Erythroblast (primary cell): Measurements from ENCODE around the gene BPIFB2.
"Not testable (repeated sequence)": the region's sequence is repeated elsewhere in the genome, so short reads cannot be mapped to it uniquely, and the experiment has no call there.

Source experiments
- DNase-seq, 2 experiments: peaks; one replicate each; lab custom pipeline; 2025; lab: John Stamatoyannopoulos, UW
- GATA1 ChIP-seq: IDR thresholded peaks from 2 replicates; pipeline ENCODE4 v1.6.1; 2011; ENCODE audit warnings: low read depth, mild to moderate bottlenecking, control low read depth, low read length, moderate library complexity
- POLR2A ChIP-seq: IDR thresholded peaks from 2 replicates; pipeline ENCODE4 v1.6.1; 2011; ENCODE audit warnings: mild to moderate bottlenecking, low read length

Gene BPIFB2

DNA sequence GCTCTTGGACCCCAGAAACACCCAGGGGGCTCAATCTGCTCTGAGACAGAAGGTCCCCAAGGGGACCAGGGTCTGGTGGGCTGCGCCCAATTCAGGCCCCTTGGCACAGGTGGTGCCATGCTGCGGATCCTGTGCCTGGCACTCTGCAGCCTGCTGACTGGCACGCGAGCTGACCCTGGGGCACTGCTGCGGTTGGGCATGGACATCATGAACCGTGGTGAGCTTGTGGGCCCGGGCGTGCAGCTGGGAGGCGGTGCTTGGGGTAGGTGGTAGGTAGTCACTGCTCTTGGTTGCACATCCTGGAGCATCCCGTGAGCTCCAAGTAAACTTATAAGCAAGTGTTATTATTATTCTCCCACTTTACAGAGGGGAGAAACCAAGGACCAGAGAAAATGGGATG is 24.0 kb downstream of the BPIFB2 start, which contains the start of gene BPIFB6:
BPIFB6 (plus strand) TSS at position 118 of the 400 bp plus-strand sequence; CDS start at position 118, 0 bp downstream.
- DNase-seq: no peak
- TF ChIP-seq GATA1: no peak
- no peak for TF ChIP-seq POLR2A

DNA sequence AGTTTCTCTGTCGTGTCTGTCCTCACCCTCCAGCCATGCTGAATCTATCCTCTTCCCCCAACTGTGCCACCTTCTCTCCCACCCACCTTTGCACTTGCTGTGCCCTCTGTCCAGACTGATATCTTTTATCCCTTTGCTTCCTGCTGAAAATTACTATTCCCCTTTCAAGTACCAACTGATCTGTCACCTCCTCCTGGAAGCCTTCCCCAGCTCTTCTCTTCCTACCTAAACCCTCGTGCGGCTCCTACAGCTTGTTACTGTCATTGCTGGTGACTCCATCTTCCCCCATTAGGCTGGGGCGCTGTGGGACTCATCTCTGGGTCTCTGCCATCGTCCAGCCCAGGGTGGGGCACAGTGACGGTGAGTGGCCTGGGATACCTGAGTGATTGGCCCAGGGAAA is 25.1 kb downstream of the BPIFB2 start:
- no peak for TF ChIP-seq GATA1
- no peak for TF ChIP-seq POLR2A
- DNase-seq: no peak

DNA sequence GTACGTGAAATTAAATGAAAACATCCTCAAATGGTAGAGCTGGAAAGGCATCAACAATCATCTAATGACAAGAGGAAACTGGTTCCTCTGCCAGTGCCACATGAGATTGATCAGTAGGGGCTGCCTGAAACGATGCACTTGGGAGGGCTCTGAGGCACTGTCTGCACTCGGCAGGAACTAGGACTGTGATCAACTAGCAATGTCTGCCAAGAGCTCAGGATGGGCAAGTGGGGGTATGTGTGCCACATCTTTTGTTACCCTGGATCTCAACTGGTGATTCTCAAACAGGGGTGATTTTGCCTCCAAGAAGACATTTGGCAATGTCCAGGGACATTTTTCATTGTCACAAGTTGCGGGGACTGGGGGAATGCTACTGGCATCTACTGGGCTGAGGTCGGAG is 25.9 kb downstream of the BPIFB2 start:
- TF ChIP-seq GATA1 (no peak), POLR2A (no peak)
- DNase-seq: no peak

DNA sequence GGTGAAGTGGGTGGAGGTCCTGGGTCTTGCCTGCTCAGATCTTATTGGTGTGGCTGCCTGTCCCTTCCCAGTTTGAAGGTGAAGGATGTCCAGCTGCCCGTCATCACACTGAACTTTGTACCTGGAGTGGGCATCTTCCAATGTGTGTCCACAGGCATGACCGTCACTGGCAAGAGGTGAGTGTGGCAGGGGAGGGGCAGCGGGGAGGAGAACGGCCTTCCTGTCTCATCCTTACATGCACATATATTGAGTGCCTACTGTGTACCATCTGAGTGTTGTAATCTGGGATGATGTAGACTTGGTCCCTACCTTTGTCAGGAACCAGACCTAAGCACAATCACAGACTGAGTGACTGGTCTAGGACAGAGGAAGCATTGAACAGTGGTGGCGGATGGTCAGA is 26.6 kb downstream of the BPIFB2 start:
- TF ChIP-seq GATA1 (no peak), POLR2A (no peak)
- DNase-seq: no peak

DNA sequence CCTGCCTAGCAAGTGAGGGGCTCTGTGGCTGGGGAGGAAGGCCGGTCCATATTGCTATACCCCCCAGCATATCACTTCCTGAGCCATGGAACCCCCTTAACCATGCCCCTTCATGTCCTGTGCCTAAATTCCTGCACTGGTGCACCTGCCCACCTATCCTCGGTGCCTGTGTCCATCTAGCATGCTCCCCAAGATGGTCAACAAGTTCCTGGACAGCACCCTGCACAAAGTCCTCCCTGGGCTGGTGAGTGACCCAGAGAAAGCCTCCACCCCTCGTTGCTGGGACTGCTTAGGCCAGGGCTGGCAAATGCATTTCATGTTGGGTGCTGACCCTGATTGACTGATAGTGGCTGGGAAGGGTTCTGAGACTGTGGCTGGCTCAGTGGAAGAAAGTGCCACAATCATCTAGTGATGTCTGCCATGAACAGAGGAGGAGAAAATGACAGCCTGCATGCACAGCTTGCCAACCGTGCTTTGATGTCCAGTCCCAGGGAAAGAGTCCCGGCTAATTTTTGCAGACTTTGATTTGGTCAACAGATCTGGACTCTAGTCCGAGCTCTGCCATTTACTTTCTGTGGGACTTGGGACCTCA is 27.5 kb downstream of the BPIFB2 start:
- DNase-seq: no peak
- TF ChIP-seq POLR2A (no peak), GATA1 (no peak)

DNA sequence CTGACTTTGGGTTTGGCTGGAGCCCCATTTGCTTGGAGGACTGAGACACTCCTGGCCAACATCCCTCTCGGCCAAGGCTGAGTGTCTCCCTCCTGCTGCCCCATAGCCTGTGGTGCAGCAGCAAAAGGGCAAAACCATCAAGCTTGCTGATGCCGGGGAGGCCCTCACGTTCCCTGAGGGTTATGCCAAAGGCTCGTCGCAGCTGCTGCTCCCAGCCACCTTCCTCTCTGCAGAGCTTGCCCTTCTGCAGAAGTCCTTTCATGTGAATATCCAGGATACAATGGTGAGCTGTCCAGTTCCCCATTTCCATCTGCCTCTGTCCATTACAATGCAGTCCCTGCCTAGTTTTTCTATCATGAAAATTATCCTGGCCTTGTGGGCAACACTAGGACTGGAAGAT is 30.0 kb downstream of the BPIFB2 start:
- DNase-seq: no peak
- no peak for TF ChIP-seq GATA1
- no peak for TF ChIP-seq POLR2A

DNA sequence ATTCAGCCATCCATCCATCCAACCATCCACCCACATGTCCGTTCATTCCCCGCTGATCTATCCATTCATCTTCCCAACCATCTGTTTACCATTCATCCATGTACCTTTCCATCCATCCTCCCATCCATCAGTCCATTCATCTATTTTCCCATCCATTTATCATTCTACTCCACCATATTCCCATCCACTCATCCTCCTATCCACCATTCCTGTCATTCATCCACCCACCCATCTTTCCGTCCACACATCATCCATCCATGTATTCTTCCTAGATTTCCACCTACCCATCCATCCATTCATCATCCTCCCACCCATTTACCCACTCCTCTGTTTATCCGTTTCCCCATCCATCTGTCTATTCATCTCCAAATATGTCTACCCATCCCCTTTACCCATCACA is 30.7 kb downstream of the BPIFB2 start:
- no peak for DNase-seq
- TF ChIP-seq POLR2A (no peak), GATA1 (no peak)

DNA sequence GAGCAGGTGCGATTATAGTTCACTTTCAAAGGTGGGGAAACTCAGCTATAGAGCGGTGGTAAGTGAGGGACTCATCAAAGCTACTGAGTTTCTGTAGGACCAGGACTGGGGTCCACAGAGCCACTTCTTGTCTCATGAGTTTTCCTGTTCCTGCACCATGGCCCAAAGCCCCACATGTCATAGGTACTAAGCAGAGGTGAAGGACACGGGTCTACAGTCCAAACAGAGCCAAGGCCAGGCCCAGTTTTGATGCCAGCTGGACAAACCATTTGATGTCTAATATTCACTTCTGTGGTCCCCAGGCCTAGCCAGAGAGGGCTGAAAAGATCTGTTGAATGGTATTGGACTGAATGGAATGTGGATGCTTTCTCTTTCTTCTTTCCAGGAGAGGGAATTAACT is 34.9 kb downstream of the BPIFB2 start:
- DNase-seq: no peak
- no peak for TF ChIP-seq GATA1
- TF ChIP-seq POLR2A: no peak

DNA sequence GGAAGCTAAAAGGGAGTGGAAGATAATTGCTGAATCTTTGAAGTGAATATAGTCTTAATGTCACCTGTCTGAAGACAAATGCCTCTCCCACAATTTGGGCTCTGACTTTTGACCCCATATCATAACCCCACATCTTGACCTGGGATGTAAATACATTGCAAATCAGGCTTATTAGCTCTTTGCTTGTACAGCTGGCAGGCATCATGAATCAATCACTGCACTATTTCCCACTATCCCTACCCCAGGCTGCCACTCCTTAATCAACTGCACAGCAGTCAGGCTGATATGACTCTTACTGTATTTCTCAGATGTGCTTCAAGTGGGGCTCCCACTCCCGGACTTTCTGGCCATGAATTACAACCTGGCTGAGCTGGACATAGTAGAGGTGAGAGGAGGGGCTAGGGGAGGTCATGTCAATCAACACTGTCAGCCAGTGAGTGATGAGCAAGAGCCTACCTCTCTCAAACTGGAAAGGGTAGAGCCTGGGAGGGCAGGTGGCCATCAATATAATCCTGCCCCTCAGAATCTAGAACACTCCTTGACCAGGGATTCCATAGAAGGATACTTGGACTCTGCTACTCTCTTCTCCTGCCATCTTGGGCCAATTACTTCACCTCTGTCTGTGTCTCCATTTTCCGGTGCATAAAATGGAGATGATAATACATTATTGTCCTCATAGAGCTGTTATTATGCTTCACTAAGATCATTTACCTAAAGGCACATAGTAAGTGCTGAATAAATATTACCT is 35.7 kb downstream of the BPIFB2 start:
- DNase-seq: no peak
- TF ChIP-seq GATA1: no peak
- TF ChIP-seq POLR2A: no peak

DNA sequence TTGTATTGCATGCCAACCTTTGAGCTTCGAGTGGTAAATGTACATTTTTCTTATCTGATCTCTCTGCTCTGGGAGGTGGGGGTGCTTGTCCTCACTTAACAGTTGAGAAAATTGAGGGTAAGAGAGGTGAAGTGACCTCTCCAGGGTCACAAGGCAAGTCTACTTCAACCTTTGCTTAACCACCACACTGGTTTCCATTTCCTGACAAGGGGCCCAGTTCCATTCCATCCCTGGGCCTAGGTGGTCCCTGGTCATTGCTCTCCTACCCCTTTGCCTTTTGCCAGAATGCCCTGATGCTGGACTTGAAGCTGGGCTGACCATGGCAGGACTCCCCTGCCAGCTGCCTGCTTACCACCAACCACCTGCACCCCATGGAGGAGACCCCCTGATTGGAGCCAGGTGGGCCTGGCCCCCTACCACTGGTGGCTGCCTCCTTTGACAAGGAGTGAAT is 36.3 kb downstream of the BPIFB2 start:
- no peak for DNase-seq
- TF ChIP-seq GATA1 (no peak), POLR2A (no peak)

DNA sequence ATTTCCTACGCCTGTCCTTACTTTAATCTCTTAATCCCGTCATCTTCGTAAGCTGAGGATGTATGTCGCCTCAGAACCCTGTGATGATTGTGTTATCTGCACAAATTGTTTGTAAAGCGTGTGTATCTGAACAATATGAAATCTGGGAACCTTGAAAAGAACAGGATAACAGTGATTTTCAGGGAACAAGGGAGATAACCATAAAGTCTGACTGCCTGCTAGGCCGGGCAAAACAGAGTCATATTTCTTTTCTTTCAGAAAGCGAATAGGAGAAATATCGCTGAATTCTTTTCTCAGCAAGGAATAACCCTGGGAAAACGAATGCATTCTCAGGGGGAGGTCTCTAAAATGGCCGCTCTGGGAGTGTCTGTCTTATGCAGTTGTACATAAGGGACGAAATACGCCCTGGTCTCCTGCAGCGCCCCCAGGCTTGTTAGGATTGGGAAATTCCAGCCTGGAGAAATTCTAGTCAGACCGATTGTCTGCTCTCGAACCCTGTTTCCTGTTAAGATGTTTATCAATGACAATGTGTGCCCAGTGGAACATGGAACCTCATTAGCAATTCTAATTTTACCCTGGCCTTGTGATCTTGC is 37.7 kb downstream of the BPIFB2 start:
- not testable (repeated sequence) for DNase-seq

DNA sequence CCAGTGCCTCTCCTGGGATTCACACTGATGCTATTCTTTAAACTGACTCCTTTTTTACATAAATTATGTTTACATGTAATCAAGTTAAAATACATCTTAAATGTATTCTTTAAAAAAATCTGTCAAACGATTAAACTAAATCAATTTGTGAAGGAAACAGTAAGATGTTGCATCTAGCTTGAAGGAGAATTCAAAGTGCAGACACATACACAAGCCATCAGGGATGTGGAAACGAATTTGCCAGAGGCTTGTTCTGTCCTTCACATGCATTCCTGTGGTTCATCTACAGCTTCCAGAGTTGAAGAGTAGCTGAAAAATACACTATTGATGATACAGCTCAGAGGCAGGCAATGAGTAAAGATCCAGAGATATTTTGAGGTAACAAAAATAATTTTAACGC is 38.9 kb downstream of the BPIFB2 start:
- no peak for DNase-seq
- TF ChIP-seq POLR2A: no peak
- no peak for TF ChIP-seq GATA1

DNA sequence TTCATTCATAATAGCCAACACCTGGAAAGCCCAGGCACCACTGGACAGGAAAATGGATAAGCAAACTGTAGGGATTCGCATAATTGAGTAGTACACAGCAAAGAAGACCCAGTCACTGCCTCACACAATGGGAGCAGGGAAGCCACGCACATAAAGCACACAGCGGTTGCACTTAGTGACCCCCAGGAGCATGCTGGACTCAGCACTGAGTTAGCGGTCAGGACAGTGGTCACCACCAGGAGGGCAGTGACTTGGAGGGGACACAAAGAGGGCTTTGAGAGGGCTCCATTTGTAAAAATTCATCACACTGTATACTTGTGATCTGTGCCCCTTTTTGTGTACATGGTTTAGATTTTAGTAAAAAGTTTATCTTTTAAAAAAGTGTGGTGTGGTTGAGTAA is 43.8 kb downstream of the BPIFB2 start:
- no peak for DNase-seq
- no peak for TF ChIP-seq GATA1
- TF ChIP-seq POLR2A: no peak
